Gastrocnemius medialis (tissue), 4 donors: ENCODE results near the gene IGF2. TPM values are rescaled to one million over a fixed set of nuclear protein-coding genes. Genes with fewer than 3 reads are reported as not detected.

Experiments used
- ATAC-seq, 2 donors: fragments of 150-250 bp; one replicate each; pipeline ENCODE4 v1.9.1; 2016
- DNase-seq, 2 donors: peaks; one replicate each; pipeline ENCODE4 v3.0.0-alpha.2; 2019
- H3K27ac ChIP-seq, 4 donors: fragments of 200-600 bp; sonication (generic); 1 replicate in 1 of 4; 2 replicates in 3 of 4; pipeline ENCODE4 v1.5.1; 2016 to 2018; ENCODE audit warnings: mild to moderate bottlenecking in 2 of 4, moderate library complexity in 1 of 4
- H3K27me3 ChIP-seq, 3 donors: fragments of 200-600 bp; sonication (generic) in 2 of 3; 1 replicate in 1 of 3; 2 replicates in 2 of 3; pipeline versions ENCODE4 v1.5.1 to v1.6.0; 2016 to 2019; ENCODE audit warnings: mild to moderate bottlenecking in 1 of 3, moderate library complexity in 1 of 3
- H3K36me3 ChIP-seq, 2 donors: fragments of 200-600 bp; sonication (generic) in 1 of 2; one replicate each; pipeline ENCODE4 v1.5.1; 2017 to 2018
- H3K4me1 ChIP-seq, 2 donors: fragments of 200-600 bp; sonication (generic) in 1 of 2; one replicate each; pipeline ENCODE4 v1.5.1; 2016 to 2017; ENCODE audit warnings: mild to moderate bottlenecking in 2 of 2
- H3K4me3 ChIP-seq, 4 donors: fragments of 200-600 bp; sonication (generic) in 3 of 4; 1 replicate in 1 of 4; 2 replicates in 3 of 4; pipeline ENCODE4 v1.5.1; 2016 to 2019; ENCODE audit warnings: mild to moderate bottlenecking in 2 of 4
- H3K9me3 ChIP-seq, 3 donors: fragments of 200-600 bp; sonication (generic) in 2 of 3; 1 replicate in 1 of 3; 2 replicates in 2 of 3; pipeline ENCODE4 v1.5.1; 2016 to 2019
- CTCF ChIP-seq, 5 experiments: fragments of 450-650 bp in 3 of 5; fragments of 200-600 bp in 2 of 5; sonication (generic) in 2 of 5; IDR thresholded peaks in 4 of 5; conservative IDR thresholded peaks in 1 of 5; 1 replicate in 4 of 5; 2 replicates in 1 of 5; pipeline ENCODE4 v1.5.1; 2016 to 2019; ENCODE audit warnings: antibody characterized with exemption in 5 of 5, mild to moderate bottlenecking in 3 of 5, moderate library complexity in 3 of 5
- POLR2A ChIP-seq, 2 donors: fragments of 450-650 bp; IDR thresholded peaks; one replicate each; pipeline ENCODE4 v1.6.1; 2017; ENCODE audit warnings: antibody characterized with exemption in 2 of 2, mild to moderate bottlenecking in 2 of 2, moderate library complexity in 2 of 2
- in situ Hi-C, 4 donors: fragments of 200-750 bp; cut with MboI; loops; one replicate each; pipeline versions ENCODE4 v1.15.0 to v1.8.0; 2017; ENCODE audit warnings: low sequenced_read_pairs in 4 of 4
- intact Hi-C: fragments of 100-400 bp; cut with DNase I; formaldehyde crosslinking; loops from one replicate; pipeline ENCODE4 v1.15.1; 2023; ENCODE audit warnings: low total_unique reads
- total RNA-seq, 4 donors: library from RNA; depleted of rRNA; stranded (reverse); fragments of >200 nt; gene quantifications; one replicate each; pipeline versions ENCODE4 v1.1.0 to v1.2.3, GENCODE V29; 2016

Gene IGF2
- total RNA-seq, 4 donors from 2014 or later, result 21.6 to 42.4 (median 29.2) TPM

- no peak for ATAC-seq
- TF ChIP-seq POLR2A (IDR thresholded peaks at IDR 0.05) (no peak), CTCF (IDR thresholded peaks at IDR 0.05 in 4 of 5, conservative IDR thresholded peaks at IDR 0.05 in 1 of 5) (no peak)
- no peak for DNase-seq
- no peak overlapping the region for H3K4me3 ChIP-seq
- H3K27ac ChIP-seq, result no peak overlapping the region
- H3K27me3 ChIP-seq, result no peaks in the 10 kb centered on the region
- in situ Hi-C loops, result no loop called here
- no peaks in the 10 kb centered on the region for H3K36me3 ChIP-seq
- H3K4me1 ChIP-seq, result peaks cover 8 to 18% of the 10 kb centered on the region in 2 donors
- intact Hi-C loops, result no loop called here
- no peaks in the 10 kb centered on the region for H3K9me3 ChIP-seq
Observed at GRCh38 chr11:2107521-2107920, 31.7 kb downstream of the IGF2 start.

GRCh38 chr11:2106583-2107209, 32.5 kb downstream of the IGF2 start:
- TF ChIP-seq POLR2A (IDR thresholded peaks at IDR 0.05) (no peak), CTCF (IDR thresholded peaks at IDR 0.05 in 4 of 5, conservative IDR thresholded peaks at IDR 0.05 in 1 of 5) (no peak)
- Histone ChIP-seq H3K4me3 (no peak overlapping the region), H3K36me3 (no peaks in the 10 kb centered on the region), H3K9me3 (no peaks in the 10 kb centered on the region), H3K27ac (no peak overlapping the region), H3K27me3 (no peaks in the 10 kb centered on the region), H3K4me1 (peaks cover 8 to 18% of the 10 kb centered on the region in 2 donors)
- in situ Hi-C loops, result no loop called here
- ATAC-seq (no peak), DNase-seq (no peak)
- intact Hi-C loops, result no loop called here

- peak; percentile 58 to 89 for DNase-seq
- in situ Hi-C loops, result no loop called here
Observed at GRCh38 chr11:2105511-2105910, 33.7 kb downstream of the IGF2 start.

GRCh38 chr11:2104524-2105440, 34.4 kb downstream of the IGF2 start:
- Histone ChIP-seq H3K4me3 (no peak overlapping the region), H3K27ac (peak overlapping the region; percentile 64 to 75 (median 71)), H3K9me3 (no peaks in the 10 kb centered on the region), H3K36me3 (no peaks in the 10 kb centered on the region), H3K4me1 (peaks cover 9 to 22% of the 10 kb centered on the region in 2 donors), H3K27me3 (no peaks in the 10 kb centered on the region)
- DNase-seq, result no peak
- TF ChIP-seq POLR2A (IDR thresholded peaks at IDR 0.05), result no peak
- in situ Hi-C loops (no loop called here), intact Hi-C loops (loop anchor here (1.0 kb wide), 1 partner anchor 11 kb away; no protein-coding TSS in a partner anchor)
- ATAC-seq, result peak; percentile 6 to 14

More at GRCh38 chr11:2105511-2105910, 33.7 kb downstream of the IGF2 start:
- peak; percentile 82 to 92 for ATAC-seq
- TF ChIP-seq CTCF (IDR thresholded peaks at IDR 0.05 in 4 of 5, conservative IDR thresholded peaks at IDR 0.05 in 1 of 5), result no peak
- no peak for TF ChIP-seq POLR2A (IDR thresholded peaks at IDR 0.05)
- Histone ChIP-seq H3K27me3 (no peaks in the 10 kb centered on the region), H3K27ac (peak overlapping the region; percentile 64 to 75 (median 71)), H3K4me1 (peaks cover 8 to 18% of the 10 kb centered on the region in 2 donors), H3K4me3 (no peak overlapping the region), H3K36me3 (no peaks in the 10 kb centered on the region), H3K9me3 (no peaks in the 10 kb centered on the region)
- intact Hi-C loops, result loop anchor here (1.0 kb wide), 1 partner anchor 12 kb away; no protein-coding TSS in a partner anchor
